Activated CD4-positive, CD25-positive, alpha-beta regulatory T cell treated with anti-CD3 and anti-CD28 coated beads, Interleukin-2, amount 50 U/mL, for 24 hours (primary cell): Measurements from ENCODE around the gene CA14.
"Not testable (repeated sequence)": the region's sequence is repeated elsewhere in the genome, so short reads cannot be mapped to it uniquely, and the experiment has no call there.

Experiments
- ATAC-seq, 2 donors: fragments of 150-1000 bp; cut with Tn5 transposase; one replicate each; pipeline ENCODE4 v1.10.0; 2021; ENCODE audit warnings: mild to moderate bottlenecking in 1 of 2, moderate library complexity in 1 of 2

CA14 gene

DNA sequence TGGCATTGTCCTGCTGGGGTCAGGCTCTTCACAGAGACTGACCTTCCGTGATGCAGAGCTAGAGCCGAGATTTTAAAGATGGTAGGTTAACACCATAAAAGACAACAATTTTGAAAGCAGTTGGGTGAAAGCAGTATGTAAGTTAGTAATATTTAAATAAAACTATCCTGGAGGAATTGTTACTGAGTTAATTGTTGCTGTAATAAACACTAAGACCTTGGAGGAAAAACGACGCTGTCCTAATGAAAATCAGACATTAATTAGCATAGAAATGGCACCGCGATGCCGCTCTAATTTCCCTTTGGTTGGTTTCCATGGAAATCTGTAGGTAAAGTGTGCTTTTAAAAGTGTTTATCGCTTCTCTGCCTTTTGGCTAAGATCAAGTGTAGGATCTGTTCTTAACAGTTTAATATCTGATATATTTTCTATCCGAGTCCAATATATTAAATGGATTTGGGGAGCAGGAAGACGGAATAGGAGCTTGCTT, 20.9 kb upstream of the CA14 start:
- no peak for ATAC-seq

DNA sequence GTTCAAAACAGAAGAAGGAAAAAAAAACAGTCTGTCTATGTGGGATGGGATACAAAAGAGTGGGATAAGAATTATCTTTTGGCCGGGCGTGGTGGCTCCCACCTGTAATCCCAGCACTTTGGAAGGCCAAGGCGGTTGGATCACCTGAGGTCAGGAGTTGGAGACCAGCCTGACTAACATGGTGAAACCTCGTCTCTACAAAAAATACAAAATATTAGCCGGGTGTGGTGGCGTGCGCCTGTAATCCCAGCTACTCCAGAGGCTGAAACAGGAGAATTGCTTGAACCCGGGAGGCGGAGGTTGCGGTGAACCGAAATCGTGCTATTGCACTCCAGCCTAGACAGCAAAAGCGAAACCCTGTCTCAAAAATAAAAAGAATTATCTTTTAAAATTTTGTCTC, 20.4 kb upstream of the CA14 start:
- not testable (repeated sequence) for ATAC-seq

DNA sequence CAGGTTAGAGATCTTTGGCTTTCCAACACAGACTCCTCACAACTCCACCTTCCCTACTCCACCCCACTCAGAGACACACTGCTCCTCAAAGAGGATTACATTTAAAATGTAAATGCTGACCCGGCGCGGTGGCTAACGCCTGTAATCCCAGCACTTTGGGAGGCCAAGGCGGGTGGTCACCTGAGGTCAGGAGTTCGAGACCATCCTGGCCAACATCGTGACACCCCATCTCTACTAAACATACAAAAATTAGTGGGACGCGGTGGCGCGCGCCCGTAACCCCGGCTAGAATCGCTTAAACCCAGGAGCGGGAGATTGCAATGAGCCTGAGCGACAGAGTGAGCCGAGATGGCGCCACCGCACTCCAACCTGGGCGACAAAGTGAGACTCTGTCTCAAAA, 19.8 kb upstream of the CA14 start:
- ATAC-seq, result no peak

DNA sequence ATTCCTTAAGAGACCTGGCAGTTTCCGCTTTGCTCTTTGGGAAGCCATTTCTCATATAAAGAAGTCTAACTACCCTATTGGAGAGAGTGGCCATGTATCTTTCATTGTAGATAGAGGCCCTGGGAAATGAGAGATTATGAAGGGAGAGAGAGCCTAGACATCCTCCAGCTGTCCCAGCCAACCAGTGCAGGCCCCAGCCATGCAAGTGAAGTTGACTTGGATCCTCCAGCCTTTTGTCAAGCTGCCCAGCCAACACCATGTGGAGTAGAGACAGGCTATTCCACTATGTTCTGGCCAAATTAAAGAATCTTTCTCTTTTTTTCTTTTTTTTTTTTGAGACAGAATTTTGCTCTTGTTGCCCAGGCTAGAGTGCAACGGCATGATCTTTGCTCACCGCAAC, 14.6 kb upstream of the CA14 start:
- ATAC-seq, result no peak

DNA sequence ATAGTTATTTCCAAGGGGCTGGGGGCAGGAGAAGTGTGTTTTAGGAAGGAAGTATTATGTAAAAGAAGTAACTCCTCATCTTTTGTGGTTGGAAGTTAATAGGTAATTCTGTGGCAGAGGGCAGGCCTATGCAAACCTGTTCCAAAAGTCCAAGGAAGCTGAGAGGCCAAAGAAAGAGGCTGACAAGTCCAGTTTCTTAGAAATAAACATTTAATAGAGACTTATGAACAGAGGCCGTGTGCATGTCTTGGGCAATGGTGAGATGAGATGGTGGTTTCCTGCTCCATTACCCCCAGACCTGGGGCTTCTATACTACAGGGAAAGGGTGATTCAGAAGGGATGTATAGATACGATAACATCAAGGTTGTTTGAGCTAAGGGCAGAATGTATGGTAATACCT, 7.6 kb upstream of the CA14 start:
- no peak for ATAC-seq

DNA sequence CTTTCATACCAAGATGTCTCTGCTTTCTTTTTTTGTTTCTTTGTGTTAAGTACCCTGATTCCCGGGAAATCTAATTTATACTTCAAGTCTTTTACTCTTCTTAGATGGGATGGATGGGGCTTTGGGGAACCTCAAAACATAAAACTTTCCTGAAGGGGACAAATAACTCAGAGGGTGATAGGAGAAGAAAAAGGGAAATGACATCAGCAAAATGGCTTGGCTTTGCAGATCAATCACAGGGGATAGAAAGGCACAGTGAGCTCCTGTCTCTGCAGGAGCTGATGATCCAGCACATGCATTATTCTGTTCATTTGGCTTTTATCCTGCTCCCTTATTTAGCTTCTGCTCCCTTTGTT, 1.4 kb upstream of the CA14 start:
- ATAC-seq, result no peak

DNA sequence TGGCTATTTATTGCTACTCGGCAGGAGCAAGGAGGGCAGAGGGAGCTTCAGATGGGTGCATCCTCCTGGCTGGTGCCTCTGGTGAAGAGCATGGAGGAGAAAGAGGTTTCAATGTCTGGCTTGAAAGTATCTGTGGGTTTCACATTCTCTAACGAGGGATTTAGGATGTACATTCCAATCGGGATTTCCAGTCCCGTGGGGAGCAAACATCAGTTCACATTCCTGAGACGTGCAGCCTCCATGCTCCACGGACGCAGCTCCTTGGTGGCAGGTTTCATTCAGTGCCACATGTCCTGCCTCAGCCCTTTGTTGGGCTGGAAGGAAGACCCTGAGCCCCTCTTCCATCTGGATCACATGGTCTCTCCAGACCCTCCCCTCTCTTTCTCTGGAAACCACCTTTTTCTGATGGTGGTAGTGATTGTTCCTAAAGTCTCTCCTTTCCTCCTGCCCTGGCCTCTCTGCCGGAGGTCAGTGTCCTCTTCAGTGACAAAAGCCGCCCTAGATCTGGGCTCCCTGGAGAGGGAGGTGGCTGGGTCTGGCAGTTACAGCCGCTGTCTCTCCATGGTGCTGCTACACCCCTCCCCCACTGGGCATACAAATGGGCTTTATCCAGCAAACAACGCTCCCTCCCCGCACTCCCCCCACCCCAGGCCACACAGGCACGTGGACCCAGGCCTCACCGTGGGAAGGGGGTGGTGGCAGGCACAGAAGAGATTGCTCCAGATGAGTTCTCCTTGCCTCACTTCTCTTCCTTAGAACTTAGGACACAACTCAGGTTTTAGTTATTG, 826 bp upstream of the CA14 start:
- ATAC-seq, result no peak

DNA sequence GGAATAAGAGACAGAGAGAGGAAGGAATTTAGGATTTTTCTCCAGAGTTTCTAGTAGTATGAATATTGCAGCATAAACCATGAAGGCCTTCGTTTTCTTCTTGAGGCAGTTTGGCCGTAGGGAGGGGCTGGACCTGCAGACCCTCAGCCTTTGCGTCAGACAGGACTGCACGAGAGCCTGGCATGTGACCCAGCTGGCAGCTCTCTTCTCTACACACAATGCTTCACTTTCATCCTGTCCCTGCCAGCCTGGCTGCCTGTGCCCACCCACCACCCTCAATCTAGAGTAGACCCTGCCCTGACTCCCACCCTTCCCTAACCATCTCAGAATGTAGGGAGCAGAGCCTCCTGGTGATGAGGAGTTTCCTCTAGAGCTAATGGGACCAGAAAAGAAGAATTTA, 1.6 kb downstream of the CA14 start:
- no peak for ATAC-seq

DNA sequence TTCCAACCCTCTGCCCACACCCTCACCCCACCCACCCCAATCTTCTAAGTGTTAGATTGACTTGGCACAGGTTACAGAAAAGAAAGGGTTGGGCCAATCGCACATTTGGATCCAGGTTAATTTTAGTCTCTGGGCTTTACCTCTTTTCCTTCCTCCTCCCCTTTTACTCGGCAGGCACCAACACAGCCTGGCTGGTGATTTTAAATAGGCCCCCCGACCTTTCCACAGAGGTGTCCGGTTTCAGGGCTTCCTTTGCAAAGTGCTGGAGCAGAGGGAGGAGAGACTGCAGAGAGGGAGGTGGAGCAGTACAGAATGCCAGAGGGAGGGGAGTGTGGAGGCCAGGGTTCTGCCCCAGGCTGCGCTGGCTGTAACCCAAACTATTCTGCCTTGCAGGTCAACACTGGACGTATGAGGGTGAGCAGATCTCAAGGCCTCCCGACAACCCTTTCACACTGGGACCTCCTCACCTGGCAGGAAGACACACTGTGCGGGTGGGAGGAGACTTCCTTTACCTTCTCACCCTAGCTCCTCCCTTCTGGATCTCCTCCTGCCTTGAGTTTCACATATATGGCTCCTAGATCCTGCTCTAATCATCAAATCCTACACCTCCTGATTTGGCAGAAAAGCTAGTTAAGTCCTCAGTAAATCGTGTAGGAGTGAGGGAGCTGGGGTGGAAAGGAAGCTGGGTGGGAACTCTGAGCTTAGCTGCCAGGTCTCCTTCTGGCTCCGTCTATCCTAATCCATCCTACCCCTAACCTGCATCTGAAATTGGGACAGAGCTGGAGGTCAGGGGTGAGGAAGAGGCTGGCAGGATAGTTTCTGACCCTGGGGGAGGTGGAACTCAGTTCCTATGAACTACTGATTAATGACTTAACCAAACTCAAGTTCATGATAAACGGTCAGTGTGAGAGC, 2.4 kb downstream of the CA14 start:
- ATAC-seq, result no peak

DNA sequence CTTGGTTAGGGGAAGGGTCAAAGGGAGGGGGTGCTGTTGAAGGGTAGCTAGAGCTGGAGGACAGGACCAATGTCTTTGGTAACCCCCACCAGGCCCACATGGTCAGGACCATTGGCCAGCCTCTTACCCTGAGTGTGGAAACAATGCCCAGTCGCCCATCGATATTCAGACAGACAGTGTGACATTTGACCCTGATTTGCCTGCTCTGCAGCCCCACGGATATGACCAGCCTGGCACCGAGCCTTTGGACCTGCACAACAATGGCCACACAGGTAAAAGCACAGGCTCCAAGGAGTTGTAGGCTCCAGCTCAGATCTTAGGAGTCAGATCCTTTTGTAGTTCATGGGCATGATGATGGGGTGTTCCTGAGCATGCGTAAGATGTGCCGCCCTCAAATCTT, 3.8 kb downstream of the CA14 start:
- ATAC-seq, result no peak

DNA sequence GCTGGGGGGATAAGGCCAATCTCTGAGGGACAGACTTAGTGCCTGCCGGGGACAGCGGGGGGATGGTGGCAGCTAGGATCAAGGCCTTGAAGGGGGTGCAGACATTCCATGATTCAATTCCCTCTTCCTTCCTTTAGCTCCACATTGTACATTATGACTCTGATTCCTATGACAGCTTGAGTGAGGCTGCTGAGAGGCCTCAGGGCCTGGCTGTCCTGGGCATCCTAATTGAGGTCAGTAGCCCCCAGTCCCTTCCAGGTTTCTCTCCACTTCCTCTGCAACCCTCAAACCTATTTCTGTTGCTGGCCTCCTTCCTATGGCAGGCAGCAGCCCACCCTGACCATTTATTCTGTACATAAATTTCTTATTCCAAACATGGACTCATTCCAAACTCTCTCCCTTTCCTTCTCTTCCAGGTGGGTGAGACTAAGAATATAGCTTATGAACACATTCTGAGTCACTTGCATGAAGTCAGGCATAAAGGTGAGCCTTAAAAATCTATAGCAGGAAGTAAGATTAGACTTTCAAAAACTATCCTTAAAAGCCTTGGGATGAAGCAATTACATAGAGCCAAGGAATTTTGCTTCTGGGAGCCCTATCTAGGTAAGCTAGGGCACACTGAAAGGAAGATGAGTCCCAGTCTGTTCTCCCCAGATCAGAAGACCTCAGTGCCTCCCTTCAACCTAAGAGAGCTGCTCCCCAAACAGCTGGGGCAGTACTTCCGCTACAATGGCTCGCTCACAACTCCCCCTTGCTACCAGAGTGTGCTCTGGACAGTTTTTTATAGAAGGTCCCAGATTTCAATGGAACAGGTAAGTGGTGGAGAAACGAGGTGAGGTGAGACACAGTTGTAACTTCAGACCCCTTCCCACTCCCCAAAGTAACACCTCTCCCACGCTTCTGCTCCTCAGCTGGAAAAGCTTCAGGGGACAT, 5.1 kb downstream of the CA14 start:
- no peak for ATAC-seq

DNA sequence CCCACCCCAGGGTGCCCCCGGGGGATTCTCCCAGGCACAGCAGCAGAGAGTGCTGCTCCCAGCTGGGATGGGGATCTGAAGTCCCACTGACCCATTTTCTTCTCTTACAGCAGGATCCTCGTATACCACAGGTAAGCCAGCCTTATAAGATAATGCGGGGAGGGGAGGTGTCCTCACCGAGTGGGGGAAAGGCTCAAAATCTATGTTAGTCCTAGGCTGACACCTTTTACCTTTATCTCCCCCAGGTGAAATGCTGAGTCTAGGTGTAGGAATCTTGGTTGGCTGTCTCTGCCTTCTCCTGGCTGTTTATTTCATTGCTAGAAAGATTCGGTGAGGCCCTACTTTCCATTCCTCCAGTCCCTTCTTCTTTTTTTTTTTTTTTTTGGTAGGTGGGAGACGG, 6.0 kb downstream of the CA14 start:
- ATAC-seq, result no peak

DNA sequence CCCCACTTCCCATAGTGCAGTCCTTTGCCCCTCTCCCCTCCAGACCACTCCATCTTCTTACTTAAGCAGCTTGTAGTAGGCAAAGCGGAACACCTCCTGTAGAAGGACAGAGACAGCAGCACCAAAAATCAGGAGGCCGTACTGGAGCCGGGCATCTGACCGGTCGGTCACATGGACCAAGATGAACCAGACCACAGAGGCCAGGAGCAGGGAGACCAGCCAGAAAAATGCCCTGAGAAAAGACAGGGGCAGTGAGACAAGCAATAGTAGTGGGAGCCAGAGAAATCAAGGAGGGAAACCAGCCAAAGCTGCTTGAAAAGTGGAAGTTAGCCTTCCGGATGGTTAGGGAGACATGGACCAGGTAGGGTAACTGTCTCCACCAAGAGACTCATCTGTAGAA, 10.3 kb downstream of the CA14 start:
- ATAC-seq, result no peak

DNA sequence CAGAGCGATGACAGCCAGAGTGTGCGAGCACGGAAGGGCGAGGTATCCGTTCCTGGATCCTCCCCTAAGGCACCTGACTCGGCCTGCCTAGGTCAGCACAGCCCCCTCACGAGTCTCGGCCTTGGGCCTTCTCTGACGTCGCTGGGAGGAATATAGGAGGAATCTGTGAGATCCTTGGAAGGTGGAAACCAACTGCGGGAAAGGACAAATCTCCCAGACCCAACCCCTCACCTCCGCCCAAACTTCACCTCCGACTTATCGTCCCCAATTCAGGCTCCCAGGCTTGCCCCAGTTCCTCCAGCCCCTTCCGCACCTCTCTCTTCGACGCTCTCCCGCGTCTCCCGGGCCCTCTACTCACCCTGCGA, 10.7 kb downstream of the CA14 start:
- ATAC-seq, result peak; percentile 36 to 38

DNA sequence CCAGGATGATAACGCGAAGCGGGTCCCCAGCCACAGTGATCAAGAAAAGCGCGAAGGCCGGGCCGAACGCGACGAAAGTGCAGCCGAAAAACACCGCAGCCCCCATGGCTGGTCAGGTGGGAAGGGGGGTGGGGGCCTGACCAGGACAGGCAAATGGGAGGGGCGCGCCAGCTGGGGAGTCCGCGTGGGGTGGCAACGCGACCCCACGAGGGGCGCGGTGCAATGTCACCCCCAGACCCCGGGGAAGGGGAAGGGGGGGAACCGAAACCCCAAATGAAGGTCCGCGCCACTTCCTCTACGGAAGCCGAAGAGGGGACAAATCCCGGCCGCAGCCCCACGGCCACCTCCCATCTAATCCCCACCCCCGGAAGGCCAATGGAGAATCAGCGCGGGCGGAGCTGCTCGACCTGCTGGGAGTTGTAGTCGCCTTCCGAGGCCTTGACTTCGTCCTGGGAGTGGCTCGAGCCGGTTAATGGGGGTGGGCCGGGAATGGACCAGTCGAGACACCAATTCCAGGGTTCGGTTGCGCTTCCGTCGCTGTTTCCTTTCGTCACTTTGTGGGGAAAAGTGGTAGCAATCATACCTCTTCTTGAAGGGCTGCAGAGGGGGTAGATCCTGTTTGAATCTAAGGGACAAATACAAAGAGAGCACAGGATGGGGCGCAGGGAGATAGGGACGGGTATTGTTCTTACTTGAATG, 11.3 kb downstream of the CA14 start, which contains the start of gene APH1A:
TSS of gene APH1A (minus strand) at position 312 of the 699 bp plus-strand sequence. CDS start at position 106, 206 bp downstream.
- peak; percentile 99 for ATAC-seq

DNA sequence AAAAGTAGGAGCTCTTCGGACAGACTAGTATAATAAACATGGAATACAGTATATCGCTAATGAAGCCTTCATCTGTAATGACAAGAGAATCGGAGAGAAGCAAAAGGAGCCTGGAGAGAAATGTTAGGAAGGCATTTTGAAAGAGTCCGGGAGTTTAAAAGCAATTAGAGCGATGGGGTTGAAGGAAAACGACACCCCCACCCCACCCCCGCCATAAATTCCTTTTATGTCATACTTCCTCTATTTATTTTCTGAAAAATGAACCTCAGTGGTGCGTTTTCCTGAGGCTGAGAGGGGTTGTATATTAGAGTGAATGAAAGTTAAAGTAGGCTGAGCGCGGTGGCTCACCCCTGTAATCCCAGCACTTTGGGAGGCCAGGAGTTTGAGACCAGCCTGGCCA, 11.9 kb downstream of the CA14 start:
- ATAC-seq, result no peak

DNA sequence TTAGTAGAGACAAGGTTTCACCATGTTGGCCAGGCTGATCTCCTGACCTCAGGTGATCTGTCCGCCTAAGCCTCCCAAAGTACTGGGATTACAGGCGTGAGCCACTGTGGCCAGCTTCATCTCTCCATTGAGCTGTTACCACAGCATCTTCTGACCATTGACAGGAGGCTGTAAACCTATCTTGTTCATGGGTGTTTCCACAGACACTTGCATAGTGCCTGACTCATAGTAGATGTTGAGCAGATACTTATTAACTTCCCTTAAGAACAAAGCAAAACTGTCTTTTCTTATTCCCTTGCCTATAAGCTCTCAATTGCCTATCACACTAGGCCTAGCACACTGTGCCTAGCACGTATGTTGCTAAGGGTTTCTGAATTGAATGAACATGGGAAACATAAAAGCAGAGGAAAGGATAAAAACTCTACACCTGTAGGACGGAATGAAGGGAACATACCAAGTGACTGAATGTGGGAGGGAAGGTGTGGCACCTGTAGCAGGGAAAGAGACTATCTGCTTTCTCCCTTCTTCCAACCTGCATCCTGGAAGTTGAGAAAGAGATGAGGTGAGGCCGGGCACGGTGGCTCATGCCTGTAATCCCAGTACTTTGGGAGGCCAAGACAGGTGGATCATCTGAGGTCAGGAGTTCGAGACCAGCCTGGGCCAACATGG, 13.9 kb downstream of the CA14 start:
- ATAC-seq, result no peak

DNA sequence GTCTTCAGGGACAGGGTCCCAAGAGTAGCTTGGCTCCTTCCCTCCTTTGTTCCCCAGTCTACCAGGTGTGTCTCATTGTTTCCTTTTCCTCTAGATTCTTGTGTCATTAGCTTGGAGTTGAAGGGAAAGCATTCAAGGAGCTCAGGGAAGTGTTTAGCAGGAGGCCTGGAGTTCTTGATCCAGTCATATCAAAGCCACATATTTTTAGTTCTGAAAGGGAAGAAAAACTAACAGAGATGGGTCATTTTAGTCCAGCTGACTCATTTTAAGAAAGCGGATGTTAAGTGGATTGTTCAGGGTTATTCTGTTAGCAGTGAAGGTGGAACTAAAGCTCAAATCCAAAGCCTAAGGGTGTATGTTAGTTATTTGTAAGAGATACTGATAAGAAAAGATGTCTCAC, 15.7 kb downstream of the CA14 start:
- ATAC-seq, result no peak

DNA sequence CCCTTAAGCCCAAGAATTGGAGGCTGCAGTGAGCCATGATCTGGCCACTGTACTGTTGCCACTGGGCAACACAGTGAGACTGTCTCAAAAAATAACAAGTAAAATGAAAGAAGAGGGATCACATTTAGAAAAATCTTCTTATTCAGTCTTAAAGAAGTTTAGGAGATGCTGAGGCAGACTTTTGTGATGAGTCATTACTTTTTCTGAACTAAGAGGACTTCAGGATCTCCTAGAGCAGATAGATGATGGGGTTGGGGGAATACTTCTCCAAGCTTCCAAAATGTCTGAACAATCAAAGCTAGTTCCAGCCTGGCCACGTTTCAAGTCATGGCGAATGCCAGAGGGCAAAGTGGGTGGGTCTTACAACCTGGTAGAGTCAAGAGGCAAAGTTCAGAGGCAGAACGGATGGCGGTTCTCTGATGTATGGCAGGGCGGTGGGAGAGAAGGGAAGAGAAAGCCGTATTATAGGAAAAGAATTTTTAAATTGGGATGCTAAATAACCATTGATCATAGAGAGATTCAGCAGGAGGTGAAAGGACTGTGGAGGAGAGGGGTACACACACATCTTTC, 22.6 kb downstream of the CA14 start:
- ATAC-seq, result no peak

DNA sequence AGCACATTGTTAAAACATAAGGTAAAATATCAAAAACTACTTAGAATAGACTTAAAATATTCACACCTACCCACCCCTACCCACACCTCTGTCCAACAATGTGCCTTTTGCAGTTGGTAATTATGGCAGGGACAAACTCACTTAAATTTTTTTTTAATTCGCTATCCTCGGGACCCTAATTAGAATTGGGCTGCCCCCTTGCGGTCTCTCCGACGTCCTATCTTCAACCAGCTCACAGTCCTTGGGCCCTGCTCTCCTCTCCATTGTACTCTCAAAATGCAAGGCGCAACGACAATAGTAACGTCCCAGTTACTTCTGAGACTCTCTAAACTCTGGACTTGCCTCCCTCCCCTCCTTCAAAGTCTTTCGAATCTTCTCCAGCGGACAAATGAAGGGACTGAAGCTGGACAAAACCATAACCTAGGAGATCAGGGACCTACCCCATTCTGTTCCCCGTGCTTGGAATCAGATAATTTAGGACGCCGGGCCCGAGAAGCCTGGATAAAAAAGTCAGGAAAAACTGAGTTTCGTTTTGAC, 23.7 kb downstream of the CA14 start:
- peak; percentile 22 to 25 for ATAC-seq
